ENCODE data around the gene RPRD1B. TPM values are rescaled to one million over a fixed set of nuclear protein-coding genes. Genes with fewer than 3 reads are reported as not detected.

The RPRD1B gene
- total and polyA plus RNA-seq, 4 donors = 5.8 to 34.3 (median 29.4) TPM

- no peak overlapping the region for H3K27ac ChIP-seq (ENCODE audit: low read depth in 1 of 2, low read length in 2 of 2)
- TF ChIP-seq ATF3 (IDR thresholded peaks at IDR 0.05) = no peak
- no peaks in the 10 kb centered on the region for H3K4me1 ChIP-seq (ENCODE audit: control insufficient read depth in 4 of 4, insufficient read depth in 4 of 4, low read length in 3 of 4)
- no peaks in the 10 kb centered on the region for H3K9me3 ChIP-seq (ENCODE audit: control insufficient read depth in 4 of 4, low read length in 3 of 4)
- 97% methylated on average over 5 of the region's 5 CpGs for WGBS
- no peak overlapping the region for H3K4me3 ChIP-seq (ENCODE audit: low read depth in 1 of 3, low read length in 3 of 3)
- no peak for DNase-seq (ENCODE audit: low spot score)
- no peaks in the 10 kb centered on the region for H3K27me3 ChIP-seq (ENCODE audit: control insufficient read depth in 4 of 4, insufficient read depth in 4 of 4, low read length in 3 of 4)
- no peak overlapping the region for H3K9ac ChIP-seq (ENCODE audit: low read depth in 1 of 2, low read length in 2 of 2)
- peaks cover 7 to 36% (median 28%) of the 10 kb centered on the region in 4 donors for H3K36me3 ChIP-seq (ENCODE audit: control insufficient read depth in 4 of 4, insufficient read depth in 3 of 4, low read depth in 1 of 4, low read length in 3 of 4)
These were observed 21.9 kb upstream of the RPRD1B start for GRCh38 chr20:38011696-38012095.

- WGBS = 97% methylated on average over 8 of the region's 8 CpGs
- Histone ChIP-seq H3K36me3 (ENCODE audit: control insufficient read depth in 4 of 4, insufficient read depth in 3 of 4, low read depth in 1 of 4, low read length in 3 of 4) (peaks cover 7 to 41% (median 30%) of the 10 kb centered on the region in 4 donors), H3K9me3 (ENCODE audit: control insufficient read depth in 4 of 4, low read length in 3 of 4) (no peaks in the 10 kb centered on the region), H3K9ac (ENCODE audit: low read depth in 1 of 2, low read length in 2 of 2) (no peak overlapping the region), H3K4me3 (ENCODE audit: low read depth in 1 of 3, low read length in 3 of 3) (no peak overlapping the region), H3K27ac (ENCODE audit: low read depth in 1 of 2, low read length in 2 of 2) (no peak overlapping the region), H3K27me3 (ENCODE audit: control insufficient read depth in 4 of 4, insufficient read depth in 4 of 4, low read length in 3 of 4) (no peaks in the 10 kb centered on the region), H3K4me1 (ENCODE audit: control insufficient read depth in 4 of 4, insufficient read depth in 4 of 4, low read length in 3 of 4) (no peaks in the 10 kb centered on the region)
- TF ChIP-seq YY1 (IDR thresholded peaks at IDR 0.05) = no peak
- TF ChIP-seq NR2F2 (IDR thresholded peaks at IDR 0.05) = no peak
- no peak for TF ChIP-seq FOXA2 (IDR thresholded peaks at IDR 0.05)
- no peak for TF ChIP-seq EGR1 (IDR thresholded peaks at IDR 0.05; ENCODE audit: low read depth in 2 of 2)
- no peak for TF ChIP-seq MAX (IDR thresholded peaks at IDR 0.05)
- TF ChIP-seq JUND (IDR thresholded peaks at IDR 0.05) = no peak
- TF ChIP-seq RXRA (IDR thresholded peaks at IDR 0.05) = no peak
- no peak for TF ChIP-seq GABPA (IDR thresholded peaks at IDR 0.05 in 1 of 2, conservative IDR thresholded peaks at IDR 0.05 in 1 of 2)
- TF ChIP-seq HNF4G (IDR thresholded peaks at IDR 0.05) = no peak
- TF ChIP-seq HNF4A (conservative IDR thresholded peaks at IDR 0.05) = no peak
- no peak for TF ChIP-seq ATF3 (IDR thresholded peaks at IDR 0.05)
- TF ChIP-seq FOXA1 (IDR thresholded peaks at IDR 0.05) = no peak
- TF ChIP-seq SP1 (IDR thresholded peaks at IDR 0.05) = no peak
- TF ChIP-seq ZBTB33 (IDR thresholded peaks at IDR 0.05) = no peak
- no peak for TF ChIP-seq TAF1 (conservative IDR thresholded peaks at IDR 0.05)
- TF ChIP-seq RAD21 (IDR thresholded peaks at IDR 0.05) = no peak
- TF ChIP-seq CTCF (IDR thresholded peaks at IDR 0.05; ENCODE audit: low read depth, low read length, missing input control) = no peak
- TF ChIP-seq REST (IDR thresholded peaks at IDR 0.05) = no peak
- no peak for DNase-seq (ENCODE audit: low spot score)
These were observed 21.2 kb upstream of the RPRD1B start for GRCh38 chr20:38012332-38012731.
